HCT116 (cell line): Measurements from ENCODE around the gene TH. TPM values are rescaled to one million over a fixed set of nuclear protein-coding genes. Genes with fewer than 3 reads are reported as not detected.

Experiments
- ATAC-seq: fragments of 200-7000 bp; cut with Tn5 transposase; 2 replicates; pipeline ENCODE4 v1.9.1; 2020; ENCODE audit warnings: mild to moderate bottlenecking, moderate library complexity
- BruUV-seq: library from RNA; stranded (reverse); fragments of 400-500 nt; replicated peaks from 2 replicates; lab custom pipeline; 2021; lab: Mats Ljungman, UMichigan
- CTCF ChIA-PET: fragments of 300-600 bp; sonication (Branson Sonifier 250); formaldehyde crosslinking; loops from one replicate; lab custom pipeline; 2021; ENCODE audit warnings: antibody characterized with exemption; lab: Charles Lee
- POLR2A ChIA-PET: fragments of 300-600, 350-600 bp; sonication (Branson Sonifier 250); formaldehyde crosslinking; loops from one replicate; lab custom pipeline; 2021; ENCODE audit warnings: antibody characterized with exemption; lab: Charles Lee
- RAD21 ChIA-PET, 2 experiments: fragments of 300-600 bp; sonication (Branson Sonifier 250); formaldehyde crosslinking; loops; one replicate each; lab custom pipeline; 2023; ENCODE audit warnings: low total read pairs in 2 of 2; ENCODE audit not compliant: uncharacterized antibody in 2 of 2, unreplicated experiment in 2 of 2, low non-redundant PET in 1 of 2; lab: Charles Lee
- DNase-seq: peaks from one replicate; pipeline ENCODE4 v3.0.0-alpha.2; 2010; ENCODE audit warnings: low read depth, low spot score
- H2AFZ ChIP-seq: fragments of 200-600 bp; shearing (Covaris generic), sonication (generic); 2 replicates; pipeline ENCODE4 v1.6.1; 2017; ENCODE audit warnings: low read depth, mixed run types, mixed read lengths, antibody characterized with exemption, low read length; ENCODE audit not compliant: poor library complexity, severe bottlenecking
- H3K27ac ChIP-seq: 2 replicates; pipeline ENCODE4 v1.5.1; 2012; ENCODE audit warnings: low read depth, low read length
- H3K27me3 ChIP-seq: fragments of 200-600 bp; sonication (generic); 2 replicates; pipeline ENCODE4 v1.6.1; 2016; ENCODE audit warnings: mixed run types, low read length, mixed read lengths; ENCODE audit not compliant: insufficient read depth
- H3K36me3 ChIP-seq, 2 experiments: fragments of 200-500 bp in 1 of 2; fragments of 200-600 bp in 1 of 2; sonication (Bioruptor generic) in 1 of 2; sonication (generic) in 1 of 2; 2 replicates each; pipeline versions ENCODE4 v1.5.1 to v1.6.1; 2014 to 2016; ENCODE audit warnings: low read length in 2 of 2, inconsistent platforms in 1 of 2, mixed read lengths in 1 of 2, mixed run types in 1 of 2; ENCODE audit not compliant: insufficient read depth in 2 of 2, control insufficient read depth in 1 of 2
- H3K4me1 ChIP-seq, 2 experiments: fragments of 200-600 bp in 1 of 2; sonication (generic) in 1 of 2; 2 replicates each; pipeline versions ENCODE4 v1.5.1 to v1.6.1; 2012 to 2017; ENCODE audit warnings: low read length in 2 of 2, inconsistent platforms in 1 of 2, mild to moderate bottlenecking in 1 of 2, mixed read lengths in 1 of 2, mixed run types in 1 of 2, moderate library complexity in 1 of 2; ENCODE audit not compliant: insufficient read depth in 2 of 2, control insufficient read depth in 1 of 2
- H3K4me2 ChIP-seq: fragments of 200-600 bp; sonication (generic); 2 replicates; pipeline ENCODE4 v1.6.1; 2017; ENCODE audit warnings: mixed run types, low read length, mixed read lengths
- H3K4me3 ChIP-seq, 2 experiments: fragments of 200-600 bp in 1 of 2; sonication (generic) in 1 of 2; replicated peaks in 1 of 2; 2 replicates each; pipeline ENCODE4 v1.5.1; 2011 to 2016; ENCODE audit warnings: low read length in 2 of 2, control low read depth in 1 of 2, low read depth in 1 of 2, mild to moderate bottlenecking in 1 of 2, mixed read lengths in 1 of 2, mixed run types in 1 of 2
- H3K79me2 ChIP-seq: fragments of 200-600 bp; sonication (generic); 2 replicates; pipeline ENCODE4 v1.6.1; 2017; ENCODE audit warnings: mild to moderate bottlenecking, mixed run types, low read length, moderate library complexity, mixed read lengths; ENCODE audit not compliant: insufficient read depth
- H3K9ac ChIP-seq: fragments of 200-600 bp; sonication (generic); 2 replicates; pipeline ENCODE4 v1.6.1; 2016; ENCODE audit warnings: low read length, mixed read lengths
- H3K9me2 ChIP-seq: fragments of 200-600 bp; sonication (generic), shearing (Covaris generic); 2 replicates; pipeline ENCODE4 v1.6.1; 2017; ENCODE audit warnings: mixed run types, mild to moderate bottlenecking, moderate library complexity; ENCODE audit not compliant: insufficient read depth
- H3K9me3 ChIP-seq, 2 experiments: fragments of 200-500 bp in 1 of 2; fragments of 200-600 bp in 1 of 2; sonication (Bioruptor generic) in 1 of 2; sonication (generic) in 1 of 2; 2 replicates each; pipeline ENCODE4 v1.6.1; 2014 to 2017; ENCODE audit warnings: low read length in 2 of 2, mixed read lengths in 2 of 2, inconsistent platforms in 1 of 2, low read depth in 1 of 2, mild to moderate bottlenecking in 1 of 2, mixed run types in 1 of 2, moderate library complexity in 1 of 2; ENCODE audit not compliant: control insufficient read depth in 1 of 2, insufficient read depth in 1 of 2
- H4K20me1 ChIP-seq: fragments of 200-600 bp; sonication (generic), shearing (Covaris generic); 2 replicates; pipeline ENCODE4 v1.6.1; 2017; ENCODE audit warnings: mixed run types, mild to moderate bottlenecking, moderate library complexity; ENCODE audit not compliant: insufficient read depth
- EGR1 ChIP-seq: IDR thresholded peaks from 2 replicates; pipeline ENCODE4 v1.6.1; 2012; ENCODE audit warnings: low read depth
- ELF1 ChIP-seq: IDR thresholded peaks from 2 replicates; pipeline ENCODE4 v1.6.1; 2012; ENCODE audit warnings: low read depth, borderline replicate concordance
- EZH2 ChIP-seq: fragments of 200-600 bp; sonication (generic); IDR thresholded peaks from 2 replicates; pipeline ENCODE4 v1.6.1; 2017; ENCODE audit warnings: antibody characterized with exemption, mixed run types
- FOSL1 ChIP-seq: IDR thresholded peaks from 2 replicates; pipeline ENCODE4 v1.6.1; 2012; ENCODE audit warnings: low read depth
- POLR2AphosphoS5 ChIP-seq: IDR thresholded peaks from 2 replicates; pipeline ENCODE4 v1.6.1; 2011; ENCODE audit warnings: mild to moderate bottlenecking, low read depth, low read length, moderate library complexity
- ZFX ChIP-seq: fragments of 450-650 bp; IDR thresholded peaks from 2 replicates; pipeline ENCODE4 v1.6.1; 2017
- ZNF274 ChIP-seq: fragments of 200-500 bp; sonication (Bioruptor generic); IDR thresholded peaks from 2 replicates; pipeline ENCODE4 v1.6.1; 2014; ENCODE audit warnings: mild to moderate bottlenecking, low read depth, low read length, inconsistent platforms
- intact Hi-C: fragments of 100-400 bp; cut with micrococcal nuclease; formaldehyde crosslinking; loops from 2 replicates; pipeline ENCODE4 v1.10.0; 2022
- total RNA-seq: library from RNA; stranded (reverse); gene quantifications from one replicate; pipeline ENCODE4 v1.2.1, GENCODE V29; 2021; ENCODE audit not compliant: unreplicated experiment
- TF ChIP-seq, protein P1 (sequence below), 3 experiments: fragments of 200-600 bp in 1 of 3; sonication (generic) in 1 of 3; IDR thresholded peaks in 2 of 3; conservative IDR thresholded peaks in 1 of 3; 2 replicates each; pipeline ENCODE4 v1.5.1; 2012 to 2017; ENCODE audit warnings: low read depth in 2 of 3, low read length in 2 of 3, antibody characterized with exemption in 1 of 3, borderline replicate concordance in 1 of 3, control low read depth in 1 of 3, mild to moderate bottlenecking in 1 of 3, mixed read lengths in 1 of 3, mixed run types in 1 of 3, moderate library complexity in 1 of 3; ENCODE audit not compliant: insufficient read depth in 1 of 3
- TF ChIP-seq, protein P2 (sequence below): IDR thresholded peaks from 2 replicates; pipeline ENCODE4 v1.6.1; 2012

The TH gene
- total RNA-seq, 1 experiment from 2014 or later: not detected

DNA sequence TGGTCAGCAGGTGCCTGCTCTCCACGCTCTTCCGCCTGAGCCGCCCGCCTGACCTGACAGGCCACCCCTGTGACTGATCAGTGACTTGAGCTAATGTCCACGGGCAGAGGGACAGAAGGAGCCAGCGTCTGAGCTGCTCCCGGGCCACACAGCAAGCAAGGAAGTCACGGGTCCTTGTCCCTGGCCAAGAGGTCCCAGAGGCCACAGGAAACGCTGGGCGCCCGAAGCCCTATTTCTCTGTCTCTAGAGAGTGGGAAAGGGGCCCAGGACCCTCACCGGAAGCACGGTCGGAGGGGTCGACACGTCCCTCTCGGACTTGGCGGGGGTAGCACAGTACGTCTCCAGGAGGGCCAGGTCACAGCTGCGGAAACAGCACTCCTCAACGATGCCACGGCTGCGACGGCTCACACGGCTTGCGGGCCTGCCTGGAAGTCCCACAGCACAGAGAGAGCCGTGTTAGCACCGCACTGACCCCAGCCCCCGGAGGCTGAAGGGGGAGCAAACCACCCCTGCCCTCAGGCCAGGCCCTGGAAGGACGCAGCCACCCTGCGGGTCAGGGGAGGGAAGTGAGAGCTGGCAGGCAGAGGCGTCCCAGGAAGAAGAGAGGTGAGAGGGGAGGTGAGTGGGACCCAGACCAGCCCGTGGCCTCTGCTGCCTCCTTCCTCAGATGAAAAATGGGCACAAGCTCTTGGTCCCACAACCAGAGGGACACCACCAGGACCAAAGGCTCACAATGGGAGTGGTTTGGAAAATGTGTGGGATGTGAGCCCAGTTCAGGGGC is 38.2 kb downstream of the TH start:
- BruUV-seq: no TSS peak
- Histone ChIP-seq H3K4me1 (peaks cover 0 to 16% of the 10 kb centered on the region in 2 experiments; a peak in 2 of 4 replicates), H3K4me2 (no peak overlapping the region), H3K4me3 (no peak overlapping the region), H2AFZ (no peak overlapping the region), H3K27me3 (no peaks in the 10 kb centered on the region), H3K27ac (no peak overlapping the region), H3K36me3 (no peaks in the 10 kb centered on the region), H3K79me2 (no peaks in the 10 kb centered on the region), H4K20me1 (no peaks in the 10 kb centered on the region), H3K9ac (no peak overlapping the region), H3K9me2 (no peaks in the 10 kb centered on the region), H3K9me3 (no peaks in the 10 kb centered on the region)
- intact Hi-C loops: no loop called here
- ChIA-PET POLR2A (no interaction called here), RAD21 (no interaction called here), CTCF (no interaction called here)
- TF ChIP-seq EZH2 (no peak), FOSL1 (no peak), ZFX (no peak), EGR1 (no peak), ZNF274 (no peak), POLR2AphosphoS5 (no peak), ELF1 (no peak)
- TF ChIP-seq, protein P1, sequence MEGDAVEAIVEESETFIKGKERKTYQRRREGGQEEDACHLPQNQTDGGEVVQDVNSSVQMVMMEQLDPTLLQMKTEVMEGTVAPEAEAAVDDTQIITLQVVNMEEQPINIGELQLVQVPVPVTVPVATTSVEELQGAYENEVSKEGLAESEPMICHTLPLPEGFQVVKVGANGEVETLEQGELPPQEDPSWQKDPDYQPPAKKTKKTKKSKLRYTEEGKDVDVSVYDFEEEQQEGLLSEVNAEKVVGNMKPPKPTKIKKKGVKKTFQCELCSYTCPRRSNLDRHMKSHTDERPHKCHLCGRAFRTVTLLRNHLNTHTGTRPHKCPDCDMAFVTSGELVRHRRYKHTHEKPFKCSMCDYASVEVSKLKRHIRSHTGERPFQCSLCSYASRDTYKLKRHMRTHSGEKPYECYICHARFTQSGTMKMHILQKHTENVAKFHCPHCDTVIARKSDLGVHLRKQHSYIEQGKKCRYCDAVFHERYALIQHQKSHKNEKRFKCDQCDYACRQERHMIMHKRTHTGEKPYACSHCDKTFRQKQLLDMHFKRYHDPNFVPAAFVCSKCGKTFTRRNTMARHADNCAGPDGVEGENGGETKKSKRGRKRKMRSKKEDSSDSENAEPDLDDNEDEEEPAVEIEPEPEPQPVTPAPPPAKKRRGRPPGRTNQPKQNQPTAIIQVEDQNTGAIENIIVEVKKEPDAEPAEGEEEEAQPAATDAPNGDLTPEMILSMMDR (IDR thresholded peaks at IDR 0.05 in 2 of 3, conservative IDR thresholded peaks at IDR 0.05 in 1 of 3; ENCODE audit: borderline replicate concordance in 1 of 3, insufficient read depth in 1 of 3, low read depth in 2 of 3, low read length in 2 of 3): no peak
- TF ChIP-seq, protein P2, sequence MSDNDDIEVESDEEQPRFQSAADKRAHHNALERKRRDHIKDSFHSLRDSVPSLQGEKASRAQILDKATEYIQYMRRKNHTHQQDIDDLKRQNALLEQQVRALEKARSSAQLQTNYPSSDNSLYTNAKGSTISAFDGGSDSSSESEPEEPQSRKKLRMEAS: no peak
- ATAC-seq (no peak), DNase-seq (no peak)
